ENCODE data around the gene METTL9. TPM values are rescaled to one million over a fixed set of nuclear protein-coding genes. Genes with fewer than 3 reads are reported as not detected.

Gene METTL9
- total and polyA plus RNA-seq, 2 of the 13 experiments (the other 11 are each of a cell fraction or from before 2014, with no cell fraction given) = 123 to 204 TPM

DNA sequence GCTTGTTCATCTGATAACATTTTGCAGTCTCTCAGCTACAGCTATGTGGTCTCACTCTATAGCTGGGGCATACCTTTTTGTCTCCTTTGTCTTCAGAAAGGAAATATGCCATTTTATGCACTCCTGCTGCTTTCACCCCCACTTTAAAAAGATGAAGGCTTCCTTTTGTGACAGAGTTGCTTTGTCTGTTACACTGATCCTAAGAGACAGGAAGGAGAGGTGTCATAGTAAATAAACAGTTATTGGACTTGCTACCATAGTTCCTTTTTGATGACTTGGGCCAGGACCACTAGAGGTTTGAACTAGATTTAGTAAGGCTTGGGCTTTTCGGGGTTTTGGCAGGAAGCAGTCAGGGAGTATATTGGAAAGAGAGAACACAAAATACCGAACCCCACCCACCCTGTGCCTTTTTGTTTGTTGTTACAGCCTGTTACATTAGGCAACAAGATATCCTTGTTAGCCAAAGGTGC, 1.8 kb upstream of the METTL9 start (continued):
- TF ChIP-seq ELF3 (CRISPR knock-in tag; IDR thresholded peaks at IDR 0.05) = peak; percentile 30; the same call in 1 of the 2 replicates
- TF ChIP-seq SOX5 (CRISPR knock-in tag; IDR thresholded peaks at IDR 0.05; ENCODE audit: borderline replicate concordance) = peak; percentile 83
- TF ChIP-seq BRF2 (CRISPR knock-in tag; IDR thresholded peaks at IDR 0.05) = no peak
- TF ChIP-seq ZNF460 (CRISPR knock-in tag; IDR thresholded peaks at IDR 0.05; ENCODE audit: borderline replicate concordance) = no peak
- TF ChIP-seq ZNF879 (CRISPR knock-in tag; IDR thresholded peaks at IDR 0.05) = no peak
- TF ChIP-seq ZNF234 (CRISPR knock-in tag; conservative IDR thresholded peaks at IDR 0.05) = no peak
- TF ChIP-seq GATAD2A (CRISPR knock-in tag; IDR thresholded peaks at IDR 0.05) = no peak
- TF ChIP-seq ZNF280D (CRISPR knock-in tag; IDR thresholded peaks at IDR 0.05) = peak; percentile 23; the same call in 1 of the 2 replicates
- TF ChIP-seq RBM39 (IDR thresholded peaks at IDR 0.05; ENCODE audit: low read depth, low read length, poor library complexity, severe bottlenecking) = no peak
- TF ChIP-seq, protein P1, sequence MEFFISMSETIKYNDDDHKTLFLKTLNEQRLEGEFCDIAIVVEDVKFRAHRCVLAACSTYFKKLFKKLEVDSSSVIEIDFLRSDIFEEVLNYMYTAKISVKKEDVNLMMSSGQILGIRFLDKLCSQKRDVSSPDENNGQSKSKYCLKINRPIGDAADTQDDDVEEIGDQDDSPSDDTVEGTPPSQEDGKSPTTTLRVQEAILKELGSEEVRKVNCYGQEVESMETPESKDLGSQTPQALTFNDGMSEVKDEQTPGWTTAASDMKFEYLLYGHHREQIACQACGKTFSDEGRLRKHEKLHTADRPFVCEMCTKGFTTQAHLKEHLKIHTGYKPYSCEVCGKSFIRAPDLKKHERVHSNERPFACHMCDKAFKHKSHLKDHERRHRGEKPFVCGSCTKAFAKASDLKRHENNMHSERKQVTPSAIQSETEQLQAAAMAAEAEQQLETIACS (CRISPR knock-in tag; IDR thresholded peaks at IDR 0.05) = peak; percentile 39; the same call in 1 of the 2 replicates

All from HepG2 (cell line).